GM15510 (cell line): Measurements from ENCODE around the gene IFT172.

Experiments
- POLR2A ChIP-seq: IDR thresholded peaks from 3 replicates; pipeline ENCODE4 v1.6.1; 2011; ENCODE audit warnings: borderline replicate concordance; ENCODE audit not compliant: insufficient read length; ENCODE audit errors: extremely low read depth

IFT172 gene

DNA sequence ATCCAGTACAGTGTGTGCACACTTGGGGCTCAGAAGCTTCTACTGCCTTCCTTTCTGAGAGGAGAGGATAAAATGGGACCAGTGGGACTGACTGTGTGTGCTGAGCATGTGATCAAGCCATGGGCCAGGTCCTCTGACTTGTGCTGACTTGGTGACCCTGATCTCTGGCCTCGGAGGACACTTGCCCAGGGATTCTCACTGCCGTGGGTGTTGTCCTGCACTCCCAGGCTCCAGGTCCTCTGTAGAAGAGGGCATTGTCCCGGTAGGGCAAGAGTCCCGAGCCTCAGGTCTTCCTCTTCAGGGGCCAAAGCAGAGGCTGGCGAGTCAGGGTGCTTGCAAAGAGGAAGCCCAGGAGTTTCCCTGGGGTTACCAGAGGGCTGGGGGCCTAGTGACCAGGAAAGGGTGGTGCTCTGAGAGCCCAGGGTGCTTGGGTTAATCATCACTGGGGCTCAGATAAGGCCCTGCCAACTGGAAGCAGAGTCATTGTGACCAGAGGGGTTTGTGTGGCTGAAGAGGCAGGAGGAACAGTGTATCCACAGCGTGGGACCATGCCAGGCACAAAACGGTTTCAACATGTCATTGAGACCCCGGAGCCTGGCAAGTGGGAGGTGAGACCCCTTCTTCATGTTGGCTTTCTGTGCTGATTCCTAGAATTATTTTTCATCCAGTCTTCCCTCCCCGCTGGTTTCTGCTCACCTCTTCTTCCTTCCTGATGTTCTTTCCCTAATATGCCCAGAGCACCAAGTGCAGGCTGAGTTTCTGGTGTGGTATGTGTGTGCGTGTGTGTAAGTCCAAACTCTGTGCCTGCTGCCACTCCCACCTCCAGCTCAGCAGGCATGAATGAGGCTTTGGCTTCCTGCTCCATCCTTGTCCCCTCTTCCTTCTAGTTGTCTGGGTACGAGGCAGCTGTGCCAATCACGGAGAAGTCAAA is 7.1 kb upstream of the IFT172 start, which contains the start of gene GCKR:
Gene GCKR (plus strand): TSS at position 483 of the 931 bp plus-strand sequence. CDS start 66 bp downstream, at position 549.
- no peak for TF ChIP-seq POLR2A

DNA sequence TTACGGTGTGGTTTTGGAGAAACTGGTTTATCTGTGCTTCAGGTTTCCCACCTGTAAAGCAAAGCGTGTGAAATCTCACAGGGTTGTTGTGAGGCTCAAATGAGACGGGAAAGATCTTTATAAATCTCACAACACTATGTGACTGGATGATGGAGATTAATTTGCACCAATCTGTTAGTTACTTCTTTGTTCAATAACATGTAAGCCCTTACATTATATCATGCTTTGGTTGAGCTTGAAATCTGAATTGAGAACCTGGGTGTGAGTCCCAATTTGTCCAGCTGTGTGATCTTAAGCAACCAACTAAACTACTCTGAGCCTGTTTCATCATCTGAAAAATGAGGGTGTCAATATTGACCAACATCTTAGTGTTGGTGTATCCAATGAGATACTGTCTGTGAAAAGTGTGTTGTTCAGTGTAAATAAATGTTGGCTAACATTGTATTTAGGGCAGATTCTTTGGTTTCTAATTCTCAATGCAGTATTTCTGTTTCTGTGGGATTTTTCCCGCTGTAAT is 6.4 kb upstream of the IFT172 start:
- no peak for TF ChIP-seq POLR2A

DNA sequence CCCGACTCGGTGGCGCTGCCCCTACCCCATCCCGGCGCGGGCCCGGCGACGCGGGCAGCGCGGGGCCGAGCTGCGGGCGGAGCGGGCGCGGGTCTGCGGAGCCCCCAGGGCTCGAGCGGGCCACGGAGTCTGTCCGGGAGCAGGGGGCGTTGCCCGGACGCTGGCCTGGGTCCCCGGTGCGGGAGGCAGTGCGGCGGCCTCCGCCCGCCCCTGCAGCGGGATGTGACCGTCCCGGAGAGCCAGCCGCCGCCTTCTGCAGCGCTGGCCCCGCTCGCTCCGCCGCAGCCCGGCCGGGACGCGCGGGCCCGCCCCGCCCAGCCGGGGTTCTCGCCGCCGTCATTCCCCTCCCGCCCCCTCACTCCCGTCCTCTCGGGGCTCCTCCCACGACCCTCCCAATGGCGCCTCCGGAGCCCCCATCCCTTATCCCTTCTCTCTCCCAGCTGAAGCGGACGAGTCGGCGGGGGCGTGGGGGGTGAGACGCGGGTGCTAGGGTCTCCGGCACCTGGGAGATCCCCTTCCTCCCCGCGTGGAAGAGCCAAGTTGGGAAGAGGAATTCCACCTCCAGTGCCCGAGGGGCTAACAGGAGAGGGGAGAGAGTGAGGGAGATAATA is 5.5 kb upstream of the IFT172 start, which contains the start of gene FNDC4:
Gene FNDC4 (minus strand): TSS at position 257 of the 611 bp plus-strand sequence. CDS start 521 bp downstream, outside the sequence.
- no peak for TF ChIP-seq POLR2A

DNA sequence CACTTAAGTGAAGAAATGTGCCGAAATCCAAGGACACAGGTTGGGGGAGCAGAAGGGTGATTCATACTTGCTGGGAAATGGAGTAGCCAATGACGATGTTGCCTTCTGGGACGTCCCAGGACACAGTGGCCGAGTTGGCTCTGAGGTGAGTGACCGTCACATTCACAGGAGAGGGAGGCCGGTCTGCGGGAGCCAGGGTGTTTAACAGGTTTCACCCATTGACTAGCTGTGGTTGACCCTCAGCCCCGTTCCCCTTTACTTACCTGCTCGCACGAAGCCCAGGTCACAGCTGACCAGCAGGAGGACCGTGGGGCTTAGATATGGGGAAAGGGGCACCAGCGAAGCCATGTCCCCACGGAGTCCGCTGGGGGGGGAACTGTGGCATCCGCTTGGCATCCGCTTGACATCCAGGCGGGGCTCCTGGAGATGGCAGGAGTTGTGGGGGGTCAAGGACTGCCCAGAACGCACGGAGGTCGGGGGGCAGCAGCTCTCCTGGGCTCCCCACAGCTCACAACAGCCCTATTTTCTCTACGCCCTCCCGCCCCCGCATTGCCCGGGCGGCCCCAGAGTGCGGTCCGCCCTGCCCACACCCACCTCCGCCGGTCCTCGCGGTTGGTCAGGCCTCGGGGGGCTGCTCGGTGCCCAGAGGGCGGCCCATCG is 4.9 kb upstream of the IFT172 start:
- no peak for TF ChIP-seq POLR2A

DNA sequence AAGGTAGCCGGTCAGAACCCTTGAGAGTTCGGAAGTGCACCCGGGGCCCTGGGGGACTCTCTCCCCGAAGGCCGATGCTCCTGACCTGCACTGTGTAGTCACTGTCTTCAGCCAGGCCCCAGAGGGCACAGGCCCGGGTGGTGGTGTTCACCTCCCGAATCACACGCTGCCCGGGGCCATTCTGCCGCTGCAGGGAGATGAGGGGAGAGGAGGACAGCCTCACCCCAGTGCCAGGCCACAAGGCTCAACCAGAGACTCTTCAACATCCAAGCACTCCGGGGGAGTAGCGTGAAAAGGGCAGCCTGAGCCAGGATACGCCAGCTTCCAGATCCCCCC is 4.4 kb upstream of the IFT172 start:
- no peak for TF ChIP-seq POLR2A

DNA sequence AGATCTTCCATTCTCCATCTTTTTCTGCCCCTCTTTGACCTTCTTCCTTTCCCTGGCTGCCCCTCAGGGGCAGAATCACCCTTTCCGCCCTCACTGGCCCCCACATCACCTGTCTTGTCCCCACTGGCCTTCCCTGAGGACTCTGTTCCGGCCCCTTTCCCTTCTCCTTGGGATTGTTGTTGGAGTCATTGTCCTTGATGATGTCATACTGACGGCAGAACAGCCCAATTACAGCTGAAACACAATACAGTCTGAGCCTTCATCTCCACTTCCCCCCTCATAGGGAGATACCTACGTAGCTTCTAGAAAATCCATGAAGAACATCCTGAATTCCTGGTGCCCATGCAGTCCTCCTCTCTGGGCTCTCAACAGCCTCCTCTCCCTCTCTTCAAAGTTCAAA is 3.0 kb upstream of the IFT172 start:
- no peak for TF ChIP-seq POLR2A

DNA sequence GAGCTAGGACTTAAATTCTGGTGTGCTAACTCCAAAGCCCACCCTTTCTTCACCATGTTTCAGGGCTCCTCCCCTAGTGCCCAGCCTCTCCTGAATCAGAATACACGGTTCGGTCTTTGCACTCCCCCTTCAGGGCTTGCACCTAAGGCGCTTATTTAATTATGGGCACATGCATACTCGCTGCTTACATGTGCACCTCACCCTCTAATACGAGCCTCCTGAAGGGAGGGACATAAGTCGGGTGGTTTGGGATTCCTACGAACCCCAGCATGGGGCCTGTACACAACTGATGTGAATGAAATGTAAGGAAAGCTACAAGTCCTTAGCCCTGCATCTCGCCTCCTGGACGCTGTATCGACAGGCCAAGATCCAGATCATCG is 435 bp downstream of the IFT172 start:
- TF ChIP-seq POLR2A, result no peak

DNA sequence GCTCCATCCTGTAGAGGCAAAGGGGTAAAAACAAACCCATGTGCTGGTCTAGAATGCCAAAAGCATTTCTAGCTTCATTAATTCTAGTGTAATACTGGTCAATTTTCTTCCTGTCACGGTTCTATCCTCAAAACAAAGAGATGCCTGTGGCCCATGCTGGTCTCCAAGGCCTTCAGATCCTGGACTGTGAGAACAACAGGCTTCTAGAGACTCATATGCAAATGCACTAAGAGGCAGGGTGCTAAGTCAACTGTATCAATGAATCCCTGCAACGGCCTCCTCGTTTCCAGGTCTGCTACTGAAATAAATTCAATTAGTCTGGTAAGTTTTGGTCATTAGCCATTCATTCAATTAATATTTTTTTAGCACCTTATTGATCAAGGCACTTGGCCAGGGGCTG is 4.0 kb downstream of the IFT172 start:
- TF ChIP-seq POLR2A, result no peak

DNA sequence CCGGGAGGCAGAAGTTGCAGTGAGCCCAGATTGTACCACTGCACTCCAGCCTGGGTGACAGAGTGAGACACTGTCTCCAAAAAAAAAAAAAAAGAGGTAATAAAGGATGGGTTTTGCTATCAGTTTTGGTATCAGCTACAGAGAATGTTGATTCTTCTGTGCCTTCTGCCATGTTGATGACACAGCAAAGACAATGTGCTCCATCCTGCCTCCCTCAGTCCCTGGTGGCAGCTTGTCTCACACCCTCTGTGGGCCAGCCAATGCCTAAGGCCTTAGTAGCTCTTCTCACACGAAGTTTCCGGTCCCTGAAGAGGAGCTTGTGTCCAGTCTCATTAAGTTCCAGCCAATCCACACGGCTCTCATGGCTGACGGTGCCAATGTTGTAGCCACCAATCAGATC is 17.6 kb downstream of the IFT172 start:
- TF ChIP-seq POLR2A, result no peak

DNA sequence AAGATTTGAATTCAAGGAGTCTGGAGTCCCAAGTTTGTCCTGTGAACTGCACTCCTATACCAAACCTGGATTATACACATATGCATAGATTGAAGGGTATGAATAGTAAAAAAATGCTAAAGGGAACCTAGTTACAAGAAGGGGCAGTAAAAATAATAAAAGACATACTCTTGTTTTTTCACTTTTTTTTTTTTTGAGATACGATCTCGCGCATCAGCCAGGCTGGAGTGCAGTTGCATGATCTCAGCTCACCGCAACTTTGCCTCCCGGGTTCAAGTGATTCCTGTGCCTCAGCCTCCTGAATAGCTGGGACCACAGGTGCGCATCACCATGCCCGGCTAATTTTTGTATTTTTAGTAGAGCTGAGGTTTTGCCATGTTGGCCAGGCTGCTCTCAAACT is 25.1 kb downstream of the IFT172 start:
- no peak for TF ChIP-seq POLR2A

DNA sequence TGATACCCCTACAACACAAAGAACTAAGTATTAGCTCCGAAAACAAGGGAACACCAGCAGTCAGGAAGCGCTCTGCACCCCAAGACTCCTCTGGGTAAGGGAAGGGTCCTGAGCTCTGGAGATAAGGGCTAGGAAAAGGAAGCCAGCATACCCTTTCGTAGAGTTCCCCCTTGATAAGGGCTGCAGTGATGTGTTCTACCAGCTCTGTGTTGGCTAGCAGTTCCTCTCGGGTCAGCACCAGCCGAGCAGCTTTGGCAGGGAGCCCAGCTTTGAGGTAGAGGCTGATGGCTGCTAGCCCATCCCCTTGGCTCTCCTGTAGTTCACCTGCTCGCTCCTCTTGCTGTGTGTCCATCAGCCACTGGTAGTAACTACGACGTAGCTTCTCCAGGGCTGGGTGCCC is 28.4 kb downstream of the IFT172 start:
- TF ChIP-seq POLR2A, result no peak

DNA sequence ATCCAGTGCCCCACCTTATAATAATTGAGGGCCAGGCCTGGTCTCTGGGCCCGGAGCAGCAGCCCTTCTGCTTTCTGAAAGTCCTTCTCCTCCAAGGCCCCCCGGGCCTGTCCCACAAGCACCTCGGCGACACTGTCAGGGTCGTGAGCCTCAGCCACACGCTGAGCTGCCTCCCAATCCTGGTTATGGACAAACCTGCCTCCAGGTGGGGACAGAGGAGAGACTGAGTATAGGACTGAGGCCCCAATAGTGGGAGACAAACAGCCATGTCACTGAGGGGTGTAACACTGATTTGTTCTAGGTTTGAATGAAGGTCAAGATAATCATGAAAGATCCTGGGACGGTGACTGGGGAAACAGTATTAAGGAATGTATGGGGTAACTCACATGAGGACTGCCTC is 35.6 kb downstream of the IFT172 start:
- TF ChIP-seq POLR2A, result no peak

DNA sequence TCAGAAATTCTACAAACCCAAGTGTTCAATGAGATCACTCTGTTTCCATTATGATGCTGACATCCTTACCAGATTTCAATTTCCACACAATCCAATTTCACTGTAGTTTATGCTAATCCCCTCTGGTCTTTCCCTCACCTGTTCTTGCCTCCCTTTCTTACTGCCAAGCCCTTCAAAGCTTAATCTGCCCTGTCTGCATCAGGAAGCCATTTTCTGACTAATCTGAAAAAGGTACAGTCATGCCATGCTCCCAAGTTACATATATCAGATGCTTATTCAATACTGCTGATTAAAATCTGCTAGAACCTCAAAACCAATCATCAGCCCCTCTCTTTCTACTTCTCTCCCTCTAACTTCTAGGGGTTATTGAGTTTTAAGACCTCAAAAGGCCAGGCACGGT is 38.4 kb downstream of the IFT172 start:
- no peak for TF ChIP-seq POLR2A

DNA sequence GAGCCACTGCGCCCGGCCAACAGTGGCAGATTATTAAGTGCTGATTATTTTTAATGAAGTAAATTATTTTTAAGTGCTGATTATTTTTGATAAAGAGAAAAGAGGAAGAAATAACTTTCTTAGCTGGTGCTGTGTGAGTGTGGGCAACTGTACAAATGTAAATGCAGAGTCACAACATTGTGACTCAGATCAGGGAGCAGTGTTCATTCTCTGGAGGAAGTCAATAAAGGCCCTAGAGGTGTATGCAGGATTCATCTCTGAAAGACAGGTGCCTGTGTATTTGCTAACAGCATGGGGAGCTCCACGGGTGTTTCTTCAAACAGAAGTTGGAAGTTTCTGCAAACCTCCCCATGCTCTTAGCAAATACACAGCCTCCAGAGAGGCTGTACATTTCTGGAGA is 41.2 kb downstream of the IFT172 start:
- TF ChIP-seq POLR2A, result no peak

DNA sequence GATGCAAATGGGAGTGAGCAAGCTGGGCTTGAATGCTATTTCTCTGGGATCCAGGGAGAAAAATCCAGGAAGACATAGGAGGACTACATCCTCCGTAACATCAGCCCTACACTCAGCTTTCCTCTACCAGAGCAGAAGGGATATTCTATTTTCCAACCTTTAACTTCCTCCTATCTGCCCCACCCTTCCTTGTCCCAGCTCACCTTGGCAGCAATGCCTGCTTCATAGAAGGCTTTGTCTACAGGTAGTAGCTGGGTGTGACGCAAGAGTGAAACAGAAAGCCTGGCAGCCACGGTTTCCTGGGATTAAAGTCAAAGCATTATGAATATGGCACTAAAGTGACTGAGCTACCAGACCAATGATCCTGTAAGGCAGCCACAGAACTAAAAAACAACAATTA is 43.5 kb downstream of the IFT172 start:
- TF ChIP-seq POLR2A, result no peak
